Activated naive CD4-positive, alpha-beta T cell treated with anti-CD3 and anti-CD28 coated beads, Interleukin-2, amount 50 U/mL, for 24 hours (primary cell): Measurements from ENCODE around the gene PIP4K2A.

Experiments used
- H3K27ac Mint-ChIP-seq: one replicate; pipeline ENCODE4 v1.8.0; 2021; ENCODE audit warnings: mild to moderate bottlenecking, mixed read lengths
- H3K27me3 Mint-ChIP-seq: one replicate; pipeline ENCODE4 v1.8.0; 2021; ENCODE audit warnings: mixed read lengths
- H3K36me3 Mint-ChIP-seq: one replicate; pipeline ENCODE4 v1.8.0; 2021; ENCODE audit warnings: mixed read lengths
- H3K4me1 Mint-ChIP-seq: one replicate; pipeline ENCODE4 v1.8.0; 2021; ENCODE audit warnings: mixed read lengths
- H3K4me3 Mint-ChIP-seq: one replicate; pipeline ENCODE4 v1.8.0; 2021; ENCODE audit warnings: mild to moderate bottlenecking, mixed read lengths
- H3K9me3 Mint-ChIP-seq: one replicate; pipeline ENCODE4 v1.8.0; 2021; ENCODE audit warnings: mixed read lengths

The PIP4K2A gene

DNA sequence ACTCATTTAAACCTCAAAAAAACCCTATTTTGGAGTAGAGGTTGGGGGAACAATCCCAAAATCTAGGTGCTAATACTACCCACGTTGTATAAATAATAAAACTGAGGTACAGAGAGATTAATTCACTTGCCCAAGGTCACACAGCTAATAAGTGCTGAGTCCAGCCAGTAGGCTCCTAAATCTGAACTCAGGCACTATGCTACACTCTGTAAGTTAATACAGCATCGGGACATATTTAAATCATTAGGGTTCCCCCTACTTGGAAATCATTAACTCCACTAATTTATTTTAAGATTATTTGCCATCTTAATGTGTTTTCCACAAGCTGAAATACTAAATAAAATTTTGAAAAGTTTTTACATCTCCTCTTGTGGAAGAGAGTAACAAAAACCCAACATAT is 24.2 kb downstream of the PIP4K2A start:
- no peak overlapping the region for H3K4me3 Mint-ChIP-seq
- peak overlapping the region; percentile 35 for H3K27ac Mint-ChIP-seq
- H3K36me3 Mint-ChIP-seq = peaks cover 5% of the 10 kb centered on the region
- peaks cover 5% of the 10 kb centered on the region for H3K9me3 Mint-ChIP-seq
- no peaks in the 10 kb centered on the region for H3K27me3 Mint-ChIP-seq
- peaks cover 96% of the 10 kb centered on the region for H3K4me1 Mint-ChIP-seq

GRCh38 chr10:22686347-22686746 is 28.0 kb downstream of the PIP4K2A start:
- Mint-ChIP-seq H3K27ac (peak overlapping the region; percentile 38), H3K36me3 (peaks cover 6% of the 10 kb centered on the region), H3K9me3 (no peaks in the 10 kb centered on the region), H3K4me3 (no peak overlapping the region), H3K4me1 (peaks cover 94% of the 10 kb centered on the region), H3K27me3 (no peaks in the 10 kb centered on the region)

DNA sequence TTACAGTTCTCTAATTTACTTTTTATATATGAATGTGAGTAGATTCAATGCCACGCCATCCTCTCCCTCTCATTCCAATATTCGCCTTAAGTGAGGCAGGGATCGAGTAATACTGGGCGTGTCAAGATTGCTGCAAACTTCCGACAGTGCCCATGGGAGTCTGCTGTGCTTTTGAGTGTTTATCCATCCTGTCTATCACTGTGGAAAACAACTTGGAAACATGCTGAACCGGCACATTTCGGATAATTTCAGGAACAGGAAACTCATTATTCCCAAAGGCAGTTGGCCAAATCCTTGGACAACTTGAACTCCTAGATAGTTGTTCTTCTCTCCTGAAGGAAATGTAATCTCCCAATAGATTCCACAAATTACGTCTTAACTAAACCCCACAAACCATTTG is 28.5 kb downstream of the PIP4K2A start:
- Mint-ChIP-seq H3K27me3 (no peaks in the 10 kb centered on the region), H3K9me3 (no peaks in the 10 kb centered on the region), H3K4me3 (no peak overlapping the region), H3K36me3 (peaks cover 6% of the 10 kb centered on the region), H3K27ac (peak overlapping the region; percentile 38), H3K4me1 (peaks cover 94% of the 10 kb centered on the region)

- Mint-ChIP-seq H3K4me3 (peak overlapping the region; percentile 80), H3K36me3 (peaks cover 4% of the 10 kb centered on the region), H3K4me1 (peaks cover 93% of the 10 kb centered on the region), H3K27me3 (no peaks in the 10 kb centered on the region), H3K9me3 (no peaks in the 10 kb centered on the region), H3K27ac (peak overlapping the region; percentile 96)
Observed at GRCh38 chr10:22684699-22685098, 29.7 kb downstream of the PIP4K2A start.

DNA sequence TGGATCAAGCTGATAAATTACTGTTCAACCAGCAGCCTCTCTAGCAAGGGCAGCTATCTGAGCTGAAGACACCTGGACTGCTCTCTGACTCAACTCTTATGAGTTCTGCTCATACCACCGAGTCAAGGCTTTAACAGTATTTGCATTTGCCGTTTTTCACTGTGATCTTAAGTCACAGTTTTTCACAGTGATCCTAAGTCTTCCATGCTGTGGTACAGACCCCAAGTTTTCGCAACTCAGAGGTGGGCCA is 31.3 kb downstream of the PIP4K2A start:
- peaks cover 93% of the 10 kb centered on the region for H3K4me1 Mint-ChIP-seq
- H3K9me3 Mint-ChIP-seq = no peaks in the 10 kb centered on the region
- peaks cover 4% of the 10 kb centered on the region for H3K36me3 Mint-ChIP-seq
- no peaks in the 10 kb centered on the region for H3K27me3 Mint-ChIP-seq
- peak overlapping the region; percentile 80 for H3K4me3 Mint-ChIP-seq
- peak overlapping the region; percentile 96 for H3K27ac Mint-ChIP-seq

- Mint-ChIP-seq H3K36me3 (peaks cover 4% of the 10 kb centered on the region), H3K27ac (peak overlapping the region; percentile 96), H3K4me1 (peaks cover 93% of the 10 kb centered on the region), H3K9me3 (no peaks in the 10 kb centered on the region), H3K4me3 (peak overlapping the region; percentile 80), H3K27me3 (no peaks in the 10 kb centered on the region)
Observed at GRCh38 chr10:22682237-22683139, 31.9 kb downstream of the PIP4K2A start.

DNA sequence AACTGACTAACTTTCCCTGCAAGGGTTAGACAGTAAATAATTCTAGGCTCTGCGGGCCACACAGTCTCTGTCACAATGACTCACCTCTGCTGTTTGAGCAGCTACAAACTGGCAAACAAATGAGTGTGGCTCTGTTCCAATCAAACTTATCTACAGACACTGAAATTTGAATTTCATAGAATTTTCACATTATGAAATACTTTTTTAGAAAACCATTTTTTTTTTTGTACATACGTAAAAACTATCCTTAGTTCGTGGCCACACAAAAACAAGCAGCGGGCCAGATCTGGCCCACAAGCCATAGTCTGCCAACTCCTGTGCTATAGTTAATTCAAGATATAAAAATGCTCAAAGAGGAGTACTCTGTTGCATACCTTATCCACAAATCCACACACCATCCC is 32.6 kb downstream of the PIP4K2A start:
- Mint-ChIP-seq H3K4me1 (peaks cover 93% of the 10 kb centered on the region), H3K27ac (peak overlapping the region; percentile 96), H3K36me3 (peaks cover 4% of the 10 kb centered on the region), H3K4me3 (peak overlapping the region; percentile 80), H3K9me3 (no peaks in the 10 kb centered on the region), H3K27me3 (no peaks in the 10 kb centered on the region)

DNA sequence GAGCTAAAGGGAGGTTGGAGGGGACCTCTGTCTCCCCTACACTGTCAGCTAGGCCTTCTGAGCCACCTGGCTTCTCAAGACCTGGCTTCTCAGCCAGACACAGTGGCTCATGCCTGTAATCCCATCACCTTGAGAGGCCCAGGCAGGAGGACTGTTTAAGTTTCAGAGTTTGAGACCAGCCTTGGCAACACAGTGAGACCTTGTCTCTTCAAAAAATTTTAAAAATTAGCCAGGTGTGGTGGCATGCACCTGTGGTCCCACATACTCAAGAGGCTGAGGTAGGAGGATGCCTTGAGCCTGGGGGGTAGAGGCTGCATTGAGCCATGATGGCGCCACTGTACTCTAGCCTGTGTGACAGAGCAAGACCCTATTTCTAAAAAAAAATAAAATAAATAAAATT is 33.1 kb downstream of the PIP4K2A start:
- Mint-ChIP-seq H3K4me1 (peaks cover 96% of the 10 kb centered on the region), H3K9me3 (no peaks in the 10 kb centered on the region), H3K27me3 (no peaks in the 10 kb centered on the region), H3K27ac (peak overlapping the region; percentile 97), H3K4me3 (peak overlapping the region; percentile 51), H3K36me3 (peaks cover 4% of the 10 kb centered on the region)

- H3K36me3 Mint-ChIP-seq = no peaks in the 10 kb centered on the region
- no peaks in the 10 kb centered on the region for H3K9me3 Mint-ChIP-seq
- no peaks in the 10 kb centered on the region for H3K27me3 Mint-ChIP-seq
- H3K4me3 Mint-ChIP-seq = peak overlapping the region; percentile 47
- H3K4me1 Mint-ChIP-seq = peaks cover 96% of the 10 kb centered on the region
- peak overlapping the region; percentile 88 for H3K27ac Mint-ChIP-seq
Observed at GRCh38 chr10:22679608-22680007, 34.8 kb downstream of the PIP4K2A start.

DNA sequence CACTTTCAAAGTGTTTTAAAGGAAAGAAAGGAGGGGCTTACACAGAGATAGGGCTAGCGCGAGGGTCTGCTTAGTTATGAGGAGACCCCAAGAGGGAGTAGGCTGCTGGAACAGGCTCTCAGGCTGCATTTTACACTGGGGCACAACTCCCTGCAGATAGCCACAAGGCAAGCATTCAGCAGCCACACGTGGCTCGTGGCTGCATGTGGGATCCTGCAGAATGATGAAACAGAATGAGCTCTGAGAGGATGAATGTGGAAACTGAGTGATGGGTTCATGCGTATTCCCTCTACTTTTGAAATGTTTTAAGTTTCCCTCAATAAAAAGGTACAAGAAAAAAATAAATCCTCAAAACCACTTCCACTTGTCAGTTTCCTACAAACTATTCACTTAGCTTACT is 37.0 kb downstream of the PIP4K2A start:
- peaks cover 96% of the 10 kb centered on the region for H3K4me1 Mint-ChIP-seq
- H3K27me3 Mint-ChIP-seq = no peaks in the 10 kb centered on the region
- H3K27ac Mint-ChIP-seq = peak overlapping the region; percentile 93
- H3K9me3 Mint-ChIP-seq = no peaks in the 10 kb centered on the region
- H3K4me3 Mint-ChIP-seq = peak overlapping the region; percentile 42
- H3K36me3 Mint-ChIP-seq = no peaks in the 10 kb centered on the region

- Mint-ChIP-seq H3K27me3 (no peaks in the 10 kb centered on the region), H3K36me3 (no peaks in the 10 kb centered on the region), H3K9me3 (no peaks in the 10 kb centered on the region), H3K4me1 (peaks cover 98% of the 10 kb centered on the region), H3K4me3 (peak overlapping the region; percentile 9), H3K27ac (peak overlapping the region; percentile 93)
Observed at GRCh38 chr10:22676435-22676834, 37.9 kb downstream of the PIP4K2A start.

DNA sequence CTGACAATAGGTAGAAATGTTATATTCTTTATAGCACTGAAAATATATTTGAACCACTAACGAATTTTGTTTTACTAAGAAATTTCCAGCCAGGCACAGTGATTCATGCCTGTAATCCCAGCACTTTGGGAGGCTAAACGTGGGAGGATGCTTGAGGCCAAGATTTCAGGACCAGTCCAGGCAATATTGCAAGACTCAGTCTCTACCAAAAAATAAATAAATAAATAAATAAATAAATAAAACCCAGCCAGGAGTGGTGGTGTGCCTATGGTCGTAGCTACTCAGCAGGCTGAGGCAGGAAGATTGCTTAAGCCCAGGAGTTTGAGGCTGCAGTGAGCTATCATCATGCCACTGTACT is 39.8 kb downstream of the PIP4K2A start:
- Mint-ChIP-seq H3K9me3 (no peaks in the 10 kb centered on the region), H3K4me1 (peaks cover 100% of the 10 kb centered on the region), H3K27me3 (no peaks in the 10 kb centered on the region), H3K4me3 (no peak overlapping the region), H3K27ac (peak overlapping the region; percentile 79), H3K36me3 (no peaks in the 10 kb centered on the region)

GRCh38 chr10:22673785-22674572 is 40.4 kb downstream of the PIP4K2A start:
- Mint-ChIP-seq H3K27me3 (no peaks in the 10 kb centered on the region), H3K36me3 (no peaks in the 10 kb centered on the region), H3K4me3 (no peak overlapping the region), H3K9me3 (no peaks in the 10 kb centered on the region), H3K27ac (peak overlapping the region; percentile 79), H3K4me1 (peaks cover 100% of the 10 kb centered on the region)

- peak overlapping the region; percentile 26 for H3K27ac Mint-ChIP-seq
- no peaks in the 10 kb centered on the region for H3K9me3 Mint-ChIP-seq
- H3K36me3 Mint-ChIP-seq = no peaks in the 10 kb centered on the region
- H3K27me3 Mint-ChIP-seq = no peaks in the 10 kb centered on the region
- H3K4me1 Mint-ChIP-seq = peaks cover 98% of the 10 kb centered on the region
- peak overlapping the region; percentile 24 for H3K4me3 Mint-ChIP-seq
Observed at GRCh38 chr10:22673091-22673392, 41.3 kb downstream of the PIP4K2A start.

DNA sequence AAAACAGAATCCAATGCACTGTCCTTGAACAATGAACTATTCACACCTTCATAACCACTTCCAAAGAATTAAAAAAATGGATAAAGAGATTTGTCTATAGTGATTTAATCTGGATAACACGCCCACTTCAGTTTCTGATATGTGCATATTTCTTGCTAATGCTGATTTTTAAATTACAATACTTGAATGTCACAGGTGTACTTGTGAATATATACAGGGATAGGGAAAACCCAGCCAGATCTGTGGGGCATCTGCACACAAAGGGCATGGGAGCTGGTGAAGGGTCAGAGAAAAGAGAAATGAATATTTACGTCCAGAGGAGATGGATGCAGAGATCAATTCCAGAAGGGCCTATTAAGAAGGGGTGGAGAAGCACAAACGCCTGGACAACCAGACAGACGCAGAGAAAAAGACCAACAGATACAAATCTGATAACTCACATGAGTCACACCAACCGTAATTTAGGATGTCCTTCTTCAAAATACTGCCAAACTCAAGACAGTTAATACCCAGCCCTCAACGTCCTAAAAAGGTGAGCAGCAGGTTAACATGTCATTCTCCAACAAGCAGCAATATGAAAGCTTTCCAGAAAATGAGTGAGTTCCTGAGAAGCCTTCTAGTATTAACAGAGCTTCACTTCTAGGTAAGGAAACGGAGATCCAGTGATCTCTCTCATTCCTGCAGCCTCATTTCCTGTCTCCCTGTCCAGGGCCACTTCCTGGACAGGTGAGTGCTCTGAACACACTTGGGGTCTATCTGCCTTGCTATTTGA is 41.9 kb downstream of the PIP4K2A start:
- H3K4me3 Mint-ChIP-seq = peak overlapping the region; percentile 62
- H3K27ac Mint-ChIP-seq = peak overlapping the region; percentile 74
- H3K4me1 Mint-ChIP-seq = peaks cover 98% of the 10 kb centered on the region

GRCh38 chr10:22670788-22671187 is 43.6 kb downstream of the PIP4K2A start:
- no peaks in the 10 kb centered on the region for H3K27me3 Mint-ChIP-seq

More for the DNA sequence above, 41.9 kb downstream of the PIP4K2A start:
- H3K9me3 Mint-ChIP-seq = no peaks in the 10 kb centered on the region
- H3K27me3 Mint-ChIP-seq = no peaks in the 10 kb centered on the region
- H3K36me3 Mint-ChIP-seq = no peaks in the 10 kb centered on the region

More at GRCh38 chr10:22670788-22671187, 43.6 kb downstream of the PIP4K2A start:
- no peaks in the 10 kb centered on the region for H3K36me3 Mint-ChIP-seq
- no peak overlapping the region for H3K27ac Mint-ChIP-seq
- no peaks in the 10 kb centered on the region for H3K9me3 Mint-ChIP-seq
- no peak overlapping the region for H3K4me3 Mint-ChIP-seq
- peaks cover 98% of the 10 kb centered on the region for H3K4me1 Mint-ChIP-seq
